RPMI7951 (cell line): ENCODE results near the gene KLHL6. TPM values are rescaled to one million over a fixed set of nuclear protein-coding genes. Genes with fewer than 3 reads are reported as not detected.
"Not testable (repeated sequence)": the region's sequence is repeated elsewhere in the genome, so short reads cannot be mapped to it uniquely, and the experiment has no call there.

Source experiments
- DNase-seq: peaks from one replicate; pipeline ENCODE4 v3.0.0-alpha.2; 2012; ENCODE audit warnings: low read depth
- total RNA-seq: library from RNA; depleted of rRNA; stranded (reverse); fragments of >200 nt; shearing (Covaris generic); gene quantifications from 2 replicates; pipeline ENCODE4 v1.2.3, GENCODE V29; 2014; rRNA removed

The KLHL6 gene, protein sequence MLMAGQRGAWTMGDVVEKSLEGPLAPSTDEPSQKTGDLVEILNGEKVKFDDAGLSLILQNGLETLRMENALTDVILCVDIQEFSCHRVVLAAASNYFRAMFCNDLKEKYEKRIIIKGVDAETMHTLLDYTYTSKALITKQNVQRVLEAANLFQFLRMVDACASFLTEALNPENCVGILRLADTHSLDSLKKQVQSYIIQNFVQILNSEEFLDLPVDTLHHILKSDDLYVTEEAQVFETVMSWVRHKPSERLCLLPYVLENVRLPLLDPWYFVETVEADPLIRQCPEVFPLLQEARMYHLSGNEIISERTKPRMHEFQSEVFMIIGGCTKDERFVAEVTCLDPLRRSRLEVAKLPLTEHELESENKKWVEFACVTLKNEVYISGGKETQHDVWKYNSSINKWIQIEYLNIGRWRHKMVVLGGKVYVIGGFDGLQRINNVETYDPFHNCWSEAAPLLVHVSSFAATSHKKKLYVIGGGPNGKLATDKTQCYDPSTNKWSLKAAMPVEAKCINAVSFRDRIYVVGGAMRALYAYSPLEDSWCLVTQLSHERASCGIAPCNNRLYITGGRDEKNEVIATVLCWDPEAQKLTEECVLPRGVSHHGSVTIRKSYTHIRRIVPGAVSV
- total RNA-seq: not detected in 2 replicates

GRCh38 chr3:183555541-183556081 is at the start of gene KLHL6:
Gene KLHL6, minus strand, starts transcription at chr3:183555706. Its CDS starts 53 bp downstream, at chr3:183555653.
- no peak for DNase-seq

- DNase-seq: no peak
Measured at GRCh38 chr3:183597959-183598358, 42.5 kb upstream of the KLHL6 start.

DNA sequence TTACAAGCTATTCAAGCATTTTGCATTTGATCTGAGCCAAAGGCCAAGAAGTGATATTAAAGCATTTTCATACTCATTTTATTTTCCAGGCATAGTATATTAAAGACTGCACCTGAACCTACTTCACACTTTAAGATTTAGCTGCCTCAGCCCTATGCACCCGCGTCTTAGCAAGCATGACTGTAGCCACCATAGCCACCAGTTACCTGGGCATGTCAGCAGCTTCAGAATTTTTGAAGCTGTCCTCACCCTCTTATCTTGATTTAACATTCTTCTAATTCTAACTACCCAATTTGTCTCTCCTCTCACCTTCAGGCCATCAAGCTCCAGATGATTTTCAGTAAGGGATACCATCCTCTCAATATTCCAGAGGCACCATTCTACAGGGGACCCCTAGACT is 39.1 kb upstream of the KLHL6 start:
- no peak for DNase-seq

GRCh38 chr3:183592821-183593220 is 37.3 kb upstream of the KLHL6 start:
- no peak for DNase-seq

GRCh38 chr3:183591881-183592521 is 36.5 kb upstream of the KLHL6 start:
- DNase-seq: peak; percentile 11

GRCh38 chr3:183590442-183590841 is 34.9 kb upstream of the KLHL6 start:
- no peak for DNase-seq

GRCh38 chr3:183587336-183587735 is 31.8 kb upstream of the KLHL6 start:
- DNase-seq: no peak

- no peak for DNase-seq
Measured at GRCh38 chr3:183586477-183586876, 31.0 kb upstream of the KLHL6 start.

- DNase-seq: no peak
Measured at GRCh38 chr3:183584914-183585280, 29.4 kb upstream of the KLHL6 start.

GRCh38 chr3:183584246-183584913 is 28.9 kb upstream of the KLHL6 start:
- no peak for DNase-seq

GRCh38 chr3:183583331-183584245 is 28.1 kb upstream of the KLHL6 start:
- DNase-seq: no peak

DNA sequence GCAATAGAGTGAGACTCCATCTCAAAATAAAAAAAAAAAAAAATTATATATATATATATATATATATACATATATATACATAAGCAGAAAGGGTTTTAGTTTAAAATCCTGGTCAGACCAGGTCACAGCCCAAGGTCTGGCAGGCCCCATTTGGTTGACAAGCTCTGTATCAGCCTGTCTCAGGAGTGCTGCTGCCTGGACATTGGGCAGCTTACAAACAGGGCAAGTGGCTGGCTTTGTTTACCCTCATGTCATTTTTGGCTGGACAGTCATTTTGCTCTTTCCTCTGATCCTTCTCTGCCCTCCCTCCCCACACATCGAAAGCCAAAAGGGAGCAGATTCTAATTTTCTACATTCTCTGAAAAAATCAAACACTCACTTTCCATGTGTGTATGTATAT is 26.7 kb upstream of the KLHL6 start:
- DNase-seq: no peak

DNA sequence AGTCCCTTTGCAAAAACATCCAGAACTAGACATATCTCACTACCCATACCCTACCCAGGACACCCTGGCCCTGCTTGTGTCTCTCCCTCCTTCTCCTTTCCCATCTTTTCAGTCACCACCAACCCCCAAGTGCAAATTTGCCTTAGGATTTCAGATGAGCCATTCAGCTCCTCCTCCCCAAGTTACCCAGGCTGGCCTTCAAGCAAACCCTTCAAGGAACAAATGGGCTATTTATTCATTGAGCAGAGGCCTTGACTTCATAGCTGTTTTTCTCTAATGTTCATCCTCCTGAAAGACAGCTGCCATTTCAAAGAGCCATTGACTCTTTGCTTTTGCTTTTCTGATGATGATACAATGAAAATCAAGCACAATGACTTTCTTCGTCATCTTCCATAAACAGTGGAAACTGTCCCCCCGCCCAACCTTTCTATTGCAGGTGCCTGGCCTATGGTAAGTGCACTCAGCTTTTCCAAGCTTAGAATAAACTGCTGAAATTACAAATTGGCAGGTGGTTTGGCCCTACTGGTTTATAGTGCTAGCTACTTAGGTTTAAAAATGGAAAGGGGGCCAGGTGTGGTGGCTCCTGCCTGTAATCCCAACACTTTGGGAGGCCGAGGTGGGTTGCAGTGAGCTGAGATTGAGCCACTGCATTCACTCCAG is 26.1 kb upstream of the KLHL6 start:
- DNase-seq: no peak

DNA sequence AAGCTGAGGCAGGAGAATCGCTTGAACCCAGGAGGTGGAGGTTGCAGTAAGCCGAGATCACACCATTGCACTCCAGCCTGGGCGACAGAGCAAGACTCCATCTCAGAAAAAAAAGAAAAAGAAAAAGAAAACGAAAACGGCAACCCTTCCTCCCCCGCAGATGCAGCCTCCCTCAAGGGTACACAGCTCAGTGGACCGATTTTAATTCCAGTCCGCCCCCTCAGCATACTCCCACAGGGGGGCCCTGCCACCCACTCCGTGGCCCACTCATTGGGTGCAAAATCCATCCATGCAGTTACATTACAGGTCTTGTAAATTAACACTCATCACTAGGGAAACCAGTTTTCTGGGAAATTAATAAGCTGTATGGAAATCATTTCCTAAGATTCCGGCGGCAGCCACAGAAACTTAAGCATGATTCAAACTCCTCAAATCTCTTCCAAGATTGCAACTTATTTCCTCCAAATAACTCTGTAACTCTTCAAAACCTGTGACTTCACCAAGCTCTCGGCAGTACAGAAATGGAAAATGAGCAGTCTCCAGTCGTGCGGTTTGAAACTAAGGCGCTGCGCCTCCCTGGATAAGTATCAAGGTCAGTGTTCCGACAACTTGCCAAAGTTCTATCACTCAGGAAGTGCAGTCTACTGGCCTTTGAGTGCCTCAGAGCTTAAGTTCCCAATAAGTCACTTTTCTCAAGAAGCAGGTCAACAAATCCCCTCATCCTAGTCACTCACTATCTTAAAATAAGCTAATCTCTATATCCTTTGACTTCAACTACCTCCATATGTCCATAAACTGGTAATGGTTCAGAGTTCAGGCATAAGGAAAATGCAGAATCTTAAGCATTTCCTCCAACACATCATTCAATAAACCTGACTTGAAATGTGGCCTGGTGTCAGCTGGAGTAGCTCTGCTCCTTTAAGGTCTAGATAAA is 24.7 kb upstream of the KLHL6 start:
- DNase-seq: no peak

GRCh38 chr3:183578179-183578578 is 22.7 kb upstream of the KLHL6 start:
- DNase-seq: no peak

DNA sequence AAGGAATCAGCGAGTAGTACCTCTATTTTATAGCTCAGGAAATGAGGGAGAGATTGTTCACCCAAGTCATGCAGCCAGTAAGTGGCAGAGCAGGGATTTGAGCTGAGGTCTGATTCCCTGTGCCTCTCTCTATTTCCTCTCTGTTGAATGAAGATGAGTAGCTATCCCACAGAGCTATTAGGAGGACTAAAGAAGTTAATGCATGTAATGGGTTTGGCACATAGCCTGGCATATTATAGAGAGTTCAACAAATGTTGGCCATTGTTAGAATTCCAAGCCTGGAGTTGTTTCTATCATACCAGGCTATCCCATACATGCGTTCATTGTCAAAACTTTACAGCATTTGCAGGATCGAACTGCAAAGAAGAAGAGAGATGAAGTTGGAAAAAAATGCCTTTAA is 21.8 kb upstream of the KLHL6 start:
- no peak for DNase-seq

GRCh38 chr3:183576487-183577107 is 21.1 kb upstream of the KLHL6 start:
- no peak for DNase-seq

GRCh38 chr3:183572935-183573334 is 17.4 kb upstream of the KLHL6 start:
- DNase-seq: no peak

DNA sequence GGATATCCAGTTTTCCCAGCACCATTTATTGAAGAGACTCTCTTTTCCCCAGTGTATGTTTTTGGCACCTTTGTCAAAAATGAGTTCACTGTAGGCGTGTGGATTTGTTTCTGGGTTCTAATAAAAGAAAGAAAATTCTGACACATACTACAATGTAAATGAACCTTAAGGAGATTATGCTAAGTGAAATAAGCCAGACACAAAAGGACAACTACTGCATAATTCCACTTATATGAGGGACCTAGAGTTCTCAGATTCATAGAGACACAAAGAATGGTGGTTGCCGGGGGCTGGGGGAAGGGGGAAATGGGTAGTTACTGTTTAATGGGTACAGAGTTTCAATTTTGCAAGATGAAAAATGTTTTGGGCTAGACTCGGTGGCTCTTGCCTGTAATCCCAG is 14.7 kb upstream of the KLHL6 start:
- not testable (repeated sequence) for DNase-seq
